ENCODE measurements around the gene RPTOR.
A peak's percentile ranks its signal among the peaks of the same experiment; 100 is the strongest.

Gene RPTOR

GRCh38 chr17:80829166-80829813, 284.7 kb downstream of the RPTOR start:
- H3K4me1 ChIP-seq (ENCODE audit: low read length), result peaks cover 26% of the 10 kb centered on the region
- H3K79me2 ChIP-seq (ENCODE audit: low read length), result no peaks in the 10 kb centered on the region
- H2AFZ ChIP-seq (ENCODE audit: low read depth, low read length), result no peak overlapping the region

GRCh38 chr17:80830020-80830780, 285.6 kb downstream of the RPTOR start:
- Histone ChIP-seq H2AFZ (ENCODE audit: low read depth, low read length) (no peak overlapping the region), H3K27ac (ENCODE audit: low read length) (no peak overlapping the region), H3K9ac (ENCODE audit: low read length) (no peak overlapping the region), H3K4me3 (ENCODE audit: low read length) (no peak overlapping the region), H3K9me3 (ENCODE audit: insufficient read depth, low read length) (no peaks in the 10 kb centered on the region), H4K20me1 (ENCODE audit: insufficient read depth, low read length) (no peaks in the 10 kb centered on the region; the same call in 1 of the 2 replicates), H3K36me3 (replicated peaks; ENCODE audit: low read depth, low read length) (no peaks in the 10 kb centered on the region), H3K4me2 (ENCODE audit: low read length) (no peak overlapping the region), H3K79me2 (ENCODE audit: low read length) (no peaks in the 10 kb centered on the region), H3K4me1 (ENCODE audit: low read length) (peaks cover 32% of the 10 kb centered on the region), H3K27me3 (ENCODE audit: low read depth, low read length) (no peaks in the 10 kb centered on the region)
- TF ChIP-seq CTCF (IDR thresholded peaks at IDR 0.05; ENCODE audit: low read depth, low read length) (no peak), EZH2phosphoT487 (IDR thresholded peaks at IDR 0.05; ENCODE audit: low read depth) (no peak)

More at GRCh38 chr17:80829166-80829813, 284.7 kb downstream of the RPTOR start:
- no peaks in the 10 kb centered on the region for H3K36me3 ChIP-seq (replicated peaks; ENCODE audit: low read depth, low read length)
- TF ChIP-seq CTCF (IDR thresholded peaks at IDR 0.05; ENCODE audit: low read depth, low read length) (no peak), EZH2phosphoT487 (IDR thresholded peaks at IDR 0.05; ENCODE audit: low read depth) (no peak)
- H3K4me3 ChIP-seq (ENCODE audit: low read length), result no peak overlapping the region
- no peak overlapping the region for H3K27ac ChIP-seq (ENCODE audit: low read length)
- H3K27me3 ChIP-seq (ENCODE audit: low read depth, low read length), result no peaks in the 10 kb centered on the region
- no peaks in the 10 kb centered on the region; the same call in 1 of the 2 replicates for H4K20me1 ChIP-seq (ENCODE audit: insufficient read depth, low read length)
- no peak overlapping the region for H3K4me2 ChIP-seq (ENCODE audit: low read length)
- H3K9me3 ChIP-seq (ENCODE audit: insufficient read depth, low read length), result no peaks in the 10 kb centered on the region
- no peak overlapping the region for H3K9ac ChIP-seq (ENCODE audit: low read length)

- Histone ChIP-seq H3K27me3 (ENCODE audit: low read depth, low read length) (no peaks in the 10 kb centered on the region), H3K36me3 (replicated peaks; ENCODE audit: low read depth, low read length) (no peaks in the 10 kb centered on the region), H3K4me3 (ENCODE audit: low read length) (no peak overlapping the region), H3K9ac (ENCODE audit: low read length) (no peak overlapping the region), H3K4me1 (ENCODE audit: low read length) (peaks cover 44% of the 10 kb centered on the region), H2AFZ (ENCODE audit: low read depth, low read length) (no peak overlapping the region), H3K79me2 (ENCODE audit: low read length) (no peaks in the 10 kb centered on the region), H3K9me3 (ENCODE audit: insufficient read depth, low read length) (no peaks in the 10 kb centered on the region), H3K4me2 (ENCODE audit: low read length) (no peak overlapping the region), H3K27ac (ENCODE audit: low read length) (no peak overlapping the region), H4K20me1 (ENCODE audit: insufficient read depth, low read length) (no peaks in the 10 kb centered on the region; the same call in 1 of the 2 replicates)
- TF ChIP-seq CTCF (IDR thresholded peaks at IDR 0.05; ENCODE audit: low read depth, low read length) (no peak), EZH2phosphoT487 (IDR thresholded peaks at IDR 0.05; ENCODE audit: low read depth) (no peak)
These were observed 286.9 kb downstream of the RPTOR start for GRCh38 chr17:80831491-80831890.

GRCh38 chr17:80832266-80832676, 287.6 kb downstream of the RPTOR start:
- peaks cover 48% of the 10 kb centered on the region for H3K4me1 ChIP-seq (ENCODE audit: low read length)
- no peaks in the 10 kb centered on the region; the same call in 1 of the 2 replicates for H4K20me1 ChIP-seq (ENCODE audit: insufficient read depth, low read length)
- no peaks in the 10 kb centered on the region for H3K27me3 ChIP-seq (ENCODE audit: low read depth, low read length)
- H3K4me2 ChIP-seq (ENCODE audit: low read length), result peak overlapping the region; percentile 99
- TF ChIP-seq CTCF (IDR thresholded peaks at IDR 0.05; ENCODE audit: low read depth, low read length) (no peak), EZH2phosphoT487 (IDR thresholded peaks at IDR 0.05; ENCODE audit: low read depth) (no peak)
- peak overlapping the region; percentile 65 for H3K9ac ChIP-seq (ENCODE audit: low read length)
- no peak overlapping the region for H2AFZ ChIP-seq (ENCODE audit: low read depth, low read length)
- peak overlapping the region; percentile 76 for H3K4me3 ChIP-seq (ENCODE audit: low read length)
- H3K27ac ChIP-seq (ENCODE audit: low read length), result peak overlapping the region; percentile 91
- H3K79me2 ChIP-seq (ENCODE audit: low read length), result no peaks in the 10 kb centered on the region
- no peaks in the 10 kb centered on the region for H3K36me3 ChIP-seq (replicated peaks; ENCODE audit: low read depth, low read length)
- no peaks in the 10 kb centered on the region for H3K9me3 ChIP-seq (ENCODE audit: insufficient read depth, low read length)
